A549 (cell line): ENCODE results near the gene ADA. TPM values are rescaled to one million over a fixed set of nuclear protein-coding genes. Genes with fewer than 3 reads are reported as not detected.

ENCODE experiments used
- ATAC-seq, 2 experiments: fragments of 200-7000 bp in 1 of 2; fragments of >200 bp in 1 of 2; cut with Nextera tagmentation in 1 of 2; cut with Tn5 transposase in 1 of 2; 3 replicates each; pipeline versions ENCODE4 v1.8.0 to v1.9.1; 2018 to 2020; ENCODE audit warnings: mild to moderate bottlenecking in 1 of 2, moderate library complexity in 1 of 2
- CTCF ChIA-PET: fragments of 300-600 bp; sonication (Branson Sonifier 250); formaldehyde crosslinking; extraction: SDS; loops from one replicate; lab custom pipeline; 2021; ENCODE audit warnings: antibody characterized with exemption, inconsistent platforms; lab: Yijun Ruan, JAX
- POLR2A ChIA-PET: fragments of 350-600 bp; formaldehyde crosslinking; extraction: SDS; loops from one replicate; lab custom pipeline; 2021; ENCODE audit warnings: antibody characterized with exemption, inconsistent platforms; lab: Yijun Ruan, JAX
- DNase-seq, 2 experiments: peaks; one replicate each; pipeline versions ENCODE4 v3.0.0 to v3.0.0-alpha.2; 2011 to 2016; ENCODE audit warnings: low read depth in 1 of 2, low spot score in 1 of 2
- FAIRE-seq: peaks from 2 replicates; lab custom pipeline; 2011; peaks lifted over from hg19 to GRCh38; lab: Jason Lieb, UNC
- H3K27ac ChIP-seq, 2 experiments: fragments of >200 bp; sonication (Bioruptor Twin); formaldehyde crosslinking; 3 replicates each; pipeline ENCODE4 v1.5.1; 2016 to 2017
- H3K4me1 ChIP-seq: fragments of >200 bp; sonication (Bioruptor Twin); formaldehyde crosslinking; 3 replicates; pipeline ENCODE4 v1.6.1; 2016
- H3K4me2 ChIP-seq: fragments of >200 bp; sonication (Bioruptor Twin); formaldehyde crosslinking; 3 replicates; pipeline ENCODE4 v1.6.1; 2016
- H3K4me3 ChIP-seq: fragments of >200 bp; sonication (Bioruptor Twin); formaldehyde crosslinking; 3 replicates; pipeline ENCODE4 v1.5.1; 2016
- H3K9me3 ChIP-seq: fragments of >200 bp; sonication (Bioruptor Twin); formaldehyde crosslinking; 3 replicates; pipeline ENCODE4 v1.6.1; 2016
- BHLHE40 ChIP-seq: IDR thresholded peaks from 2 replicates; pipeline ENCODE4 v1.6.1; 2012; ENCODE audit warnings: low read depth, low read length, inconsistent platforms
- ESRRA ChIP-seq: fragments of 150-350 bp; IDR thresholded peaks from 2 replicates; pipeline ENCODE4 v1.6.1; 2014; ENCODE audit warnings: mild to moderate bottlenecking, low read length, borderline replicate concordance
- FOSB ChIP-seq: fragments of 250-450 bp; sonication (Bioruptor Pico); IDR thresholded peaks from 2 replicates; pipeline ENCODE4 v1.5.0; 2020; ENCODE audit warnings: mild to moderate bottlenecking, moderate library complexity
- GATA3 ChIP-seq: IDR thresholded peaks from 2 replicates; pipeline ENCODE4 v1.6.1; 2012; ENCODE audit warnings: borderline replicate concordance
- HES2 ChIP-seq: fragments of >200 bp; sonication (Bioruptor Twin); formaldehyde crosslinking; IDR thresholded peaks from 2 replicates; pipeline ENCODE4 v1.6.1; 2016
- HOXB13 ChIP-seq: fragments of 250-450 bp; sonication (Bioruptor Pico); IDR thresholded peaks from 2 replicates; pipeline ENCODE4 v1.5.0; 2020; ENCODE audit warnings: low read depth, mild to moderate bottlenecking, moderate library complexity
- JUNB ChIP-seq: fragments of >200 bp; sonication (Bioruptor Twin); formaldehyde crosslinking; IDR thresholded peaks from 2 replicates; pipeline ENCODE4 v1.6.1; 2016
- MAZ ChIP-seq: fragments of 150-350 bp; IDR thresholded peaks from 2 replicates; pipeline ENCODE4 v1.6.1; 2014; ENCODE audit warnings: antibody characterized with exemption, low read depth, low read length, borderline replicate concordance
- NPAS2 ChIP-seq: fragments of 250-450 bp; sonication (Bioruptor Pico); IDR thresholded peaks from 2 replicates; pipeline ENCODE4 v1.8.0; 2022; ENCODE audit warnings: mild to moderate bottlenecking, moderate library complexity, borderline replicate concordance
- NR3C1 ChIP-seq: fragments of >200 bp; sonication (Bioruptor Twin); formaldehyde crosslinking; IDR thresholded peaks from 3 replicates; pipeline ENCODE4 v1.6.1; 2017
- POLR2A ChIP-seq: IDR thresholded peaks from 2 replicates; pipeline ENCODE4 v1.6.1; 2012; ENCODE audit warnings: mild to moderate bottlenecking, low read length
- RARB ChIP-seq: fragments of 250-450 bp; sonication (Bioruptor Pico); IDR thresholded peaks from 2 replicates; pipeline ENCODE4 v1.8.0; 2021; ENCODE audit warnings: mild to moderate bottlenecking, moderate library complexity
- SREBF2 ChIP-seq: fragments of 450-650 bp; IDR thresholded peaks from 2 replicates; pipeline ENCODE4 v1.6.1; 2014; ENCODE audit warnings: mild to moderate bottlenecking, moderate library complexity
- WGBS: methylation state at CpG from one replicate; pipeline ENCODE4 v1.1.6; 2017; ENCODE audit errors: missing lambda C conversion rate; 5-methylcytosine and 5-hydroxymethylcytosine counted together
- polyA plus RNA-seq, 4 experiments: library from polyadenylated mRNA; depleted of rRNA in 3 of 4; stranded (reverse); fragments of >200 nt; fragmentation: RNase III in 1 of 4; extraction: RNeasy Plus Mini Kit Qiagen cat#74134 plus additional on column Dnase treatment in 1 of 4; gene quantifications; 2 replicates in 3 of 4; 3 replicates in 1 of 4; pipeline ENCODE4 v1.2.3, GENCODE V29; 2011 to 2017
- TF ChIP-seq, protein P1 (sequence below): fragments of >200 bp; sonication (Bioruptor Twin); formaldehyde crosslinking; IDR thresholded peaks from 3 replicates; pipeline ENCODE4 v1.5.1; 2016
- TF ChIP-seq, protein P2 (sequence below): fragments of 200-600 bp; sonication (generic); IDR thresholded peaks from 2 replicates; pipeline ENCODE4 v1.6.1; 2016; ENCODE audit warnings: antibody characterized with exemption, mild to moderate bottlenecking, moderate library complexity
- TF ChIP-seq, protein P3 (sequence below): fragments of 450-650 bp; IDR thresholded peaks from 2 replicates; pipeline ENCODE4 v1.6.1; 2014; ENCODE audit warnings: antibody characterized with exemption

The ADA gene
- polyA plus RNA-seq, 2 of the 4 experiments (the other 2 are of a cell fraction), result 34.5 to 48.1 TPM

DNA sequence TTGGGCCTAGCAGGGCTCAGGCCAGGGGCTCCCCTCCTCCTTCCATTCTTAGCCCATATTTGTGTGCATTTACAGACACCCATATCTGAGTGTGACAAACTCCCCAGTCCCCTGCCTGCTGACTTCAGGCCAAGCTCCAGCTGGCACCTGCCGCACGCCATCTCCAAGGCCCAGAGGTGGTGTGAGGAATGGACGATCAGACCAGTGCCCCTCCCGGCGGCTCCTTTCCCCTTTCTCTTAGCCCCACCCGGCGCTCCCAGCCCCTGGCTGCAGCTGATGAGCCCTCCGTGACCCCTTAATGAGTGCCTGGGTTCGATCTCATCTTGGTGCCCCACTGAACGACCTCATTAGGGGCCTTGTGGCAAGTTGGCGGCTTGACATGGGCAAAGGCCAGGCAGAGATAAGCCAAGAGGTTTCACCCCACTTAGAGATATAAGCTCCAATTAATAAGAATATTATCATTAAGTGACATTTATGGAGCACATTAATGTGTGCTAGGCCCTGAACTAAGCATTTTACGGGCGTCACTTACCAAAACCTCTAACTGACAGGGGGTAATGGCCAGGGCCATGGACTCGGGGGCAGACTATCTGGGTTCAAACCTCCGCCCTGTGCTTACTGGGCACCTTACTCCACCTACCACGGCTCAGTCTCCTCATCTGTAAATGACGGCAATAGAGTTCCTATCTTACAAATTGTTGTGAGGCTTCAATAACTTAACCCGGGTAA, 17.5 kb downstream of the ADA start:
- Histone ChIP-seq H3K27ac (no peak overlapping the region), H3K4me2 (no peak overlapping the region), H3K4me3 (no peak overlapping the region), H3K9me3 (no peaks in the 10 kb centered on the region), H3K4me1 (no peaks in the 10 kb centered on the region)
- ChIA-PET POLR2A (no interaction called here), CTCF (interaction anchor here (3.9 kb wide), 1 partner anchor 24 kb away, joined by 21 read pairs; no protein-coding TSS in a partner anchor)
- FAIRE-seq (no peak), DNase-seq (no peak), ATAC-seq (no peak)
- 89% methylated on average over 18 of the region's 18 CpGs for WGBS
- no peak for TF ChIP-seq RARB (CRISPR knock-in tag)
- TF ChIP-seq HOXB13 (CRISPR knock-in tag), result no peak
- TF ChIP-seq MAZ, result no peak
- no peak for TF ChIP-seq NPAS2 (CRISPR knock-in tag)
- TF ChIP-seq SREBF2, result no peak
- no peak for TF ChIP-seq GATA3
- TF ChIP-seq, protein P1, sequence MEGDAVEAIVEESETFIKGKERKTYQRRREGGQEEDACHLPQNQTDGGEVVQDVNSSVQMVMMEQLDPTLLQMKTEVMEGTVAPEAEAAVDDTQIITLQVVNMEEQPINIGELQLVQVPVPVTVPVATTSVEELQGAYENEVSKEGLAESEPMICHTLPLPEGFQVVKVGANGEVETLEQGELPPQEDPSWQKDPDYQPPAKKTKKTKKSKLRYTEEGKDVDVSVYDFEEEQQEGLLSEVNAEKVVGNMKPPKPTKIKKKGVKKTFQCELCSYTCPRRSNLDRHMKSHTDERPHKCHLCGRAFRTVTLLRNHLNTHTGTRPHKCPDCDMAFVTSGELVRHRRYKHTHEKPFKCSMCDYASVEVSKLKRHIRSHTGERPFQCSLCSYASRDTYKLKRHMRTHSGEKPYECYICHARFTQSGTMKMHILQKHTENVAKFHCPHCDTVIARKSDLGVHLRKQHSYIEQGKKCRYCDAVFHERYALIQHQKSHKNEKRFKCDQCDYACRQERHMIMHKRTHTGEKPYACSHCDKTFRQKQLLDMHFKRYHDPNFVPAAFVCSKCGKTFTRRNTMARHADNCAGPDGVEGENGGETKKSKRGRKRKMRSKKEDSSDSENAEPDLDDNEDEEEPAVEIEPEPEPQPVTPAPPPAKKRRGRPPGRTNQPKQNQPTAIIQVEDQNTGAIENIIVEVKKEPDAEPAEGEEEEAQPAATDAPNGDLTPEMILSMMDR, result no peak
- TF ChIP-seq, protein P2, sequence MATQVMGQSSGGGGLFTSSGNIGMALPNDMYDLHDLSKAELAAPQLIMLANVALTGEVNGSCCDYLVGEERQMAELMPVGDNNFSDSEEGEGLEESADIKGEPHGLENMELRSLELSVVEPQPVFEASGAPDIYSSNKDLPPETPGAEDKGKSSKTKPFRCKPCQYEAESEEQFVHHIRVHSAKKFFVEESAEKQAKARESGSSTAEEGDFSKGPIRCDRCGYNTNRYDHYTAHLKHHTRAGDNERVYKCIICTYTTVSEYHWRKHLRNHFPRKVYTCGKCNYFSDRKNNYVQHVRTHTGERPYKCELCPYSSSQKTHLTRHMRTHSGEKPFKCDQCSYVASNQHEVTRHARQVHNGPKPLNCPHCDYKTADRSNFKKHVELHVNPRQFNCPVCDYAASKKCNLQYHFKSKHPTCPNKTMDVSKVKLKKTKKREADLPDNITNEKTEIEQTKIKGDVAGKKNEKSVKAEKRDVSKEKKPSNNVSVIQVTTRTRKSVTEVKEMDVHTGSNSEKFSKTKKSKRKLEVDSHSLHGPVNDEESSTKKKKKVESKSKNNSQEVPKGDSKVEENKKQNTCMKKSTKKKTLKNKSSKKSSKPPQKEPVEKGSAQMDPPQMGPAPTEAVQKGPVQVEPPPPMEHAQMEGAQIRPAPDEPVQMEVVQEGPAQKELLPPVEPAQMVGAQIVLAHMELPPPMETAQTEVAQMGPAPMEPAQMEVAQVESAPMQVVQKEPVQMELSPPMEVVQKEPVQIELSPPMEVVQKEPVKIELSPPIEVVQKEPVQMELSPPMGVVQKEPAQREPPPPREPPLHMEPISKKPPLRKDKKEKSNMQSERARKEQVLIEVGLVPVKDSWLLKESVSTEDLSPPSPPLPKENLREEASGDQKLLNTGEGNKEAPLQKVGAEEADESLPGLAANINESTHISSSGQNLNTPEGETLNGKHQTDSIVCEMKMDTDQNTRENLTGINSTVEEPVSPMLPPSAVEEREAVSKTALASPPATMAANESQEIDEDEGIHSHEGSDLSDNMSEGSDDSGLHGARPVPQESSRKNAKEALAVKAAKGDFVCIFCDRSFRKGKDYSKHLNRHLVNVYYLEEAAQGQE, result no peak

DNA sequence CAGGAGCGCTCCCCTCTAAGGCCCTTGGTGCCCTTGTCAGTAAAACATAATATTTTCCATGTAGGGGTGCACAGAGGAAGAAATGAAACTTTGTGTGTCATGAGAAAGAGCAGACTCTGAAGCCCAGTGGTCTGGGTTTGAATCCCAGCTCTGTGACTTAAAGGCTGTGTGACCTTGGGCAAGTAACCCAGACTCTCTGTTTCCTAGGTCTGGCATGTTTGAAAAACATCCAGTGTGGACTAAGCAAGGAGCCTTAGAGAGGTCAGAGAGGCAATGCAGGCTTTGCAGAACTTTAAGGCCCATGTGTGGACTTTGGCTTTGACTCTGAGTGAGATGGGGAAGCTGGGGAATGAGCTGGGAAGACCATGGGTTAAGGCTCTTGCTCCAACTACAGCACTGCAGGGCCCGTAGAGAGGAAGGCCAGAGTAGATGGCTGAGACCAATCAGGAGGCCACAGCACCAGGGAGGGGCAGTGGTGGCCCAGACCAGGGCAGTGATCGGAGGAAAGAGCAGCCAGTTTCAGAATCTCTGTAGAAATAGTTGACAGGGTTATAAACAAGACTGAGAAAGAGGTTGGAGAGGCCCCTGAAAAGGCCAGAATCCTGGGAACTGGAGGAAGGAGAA, 18.2 kb downstream of the ADA start:
- H3K4me2 ChIP-seq, result no peak overlapping the region
- H3K9me3 ChIP-seq, result no peaks in the 10 kb centered on the region
- DNase-seq (no peak), FAIRE-seq (no peak), ATAC-seq (no peak; a peak in 1 of 6 replicates)
- CTCF ChIA-PET, result interaction anchor here (1.1 to 3.9 kb wide), 3 partner anchors 24 to 100 kb away, joined by 3 to 21 read pairs (median 6); no protein-coding TSS in a partner anchor
- TF ChIP-seq, protein P1, result no peak
- no peak for TF ChIP-seq MAZ
- no peak for TF ChIP-seq BHLHE40
- TF ChIP-seq, protein P3, sequence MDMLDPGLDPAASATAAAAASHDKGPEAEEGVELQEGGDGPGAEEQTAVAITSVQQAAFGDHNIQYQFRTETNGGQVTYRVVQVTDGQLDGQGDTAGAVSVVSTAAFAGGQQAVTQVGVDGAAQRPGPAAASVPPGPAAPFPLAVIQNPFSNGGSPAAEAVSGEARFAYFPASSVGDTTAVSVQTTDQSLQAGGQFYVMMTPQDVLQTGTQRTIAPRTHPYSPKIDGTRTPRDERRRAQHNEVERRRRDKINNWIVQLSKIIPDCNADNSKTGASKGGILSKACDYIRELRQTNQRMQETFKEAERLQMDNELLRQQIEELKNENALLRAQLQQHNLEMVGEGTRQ, result no peak
- no peak for TF ChIP-seq POLR2A
- TF ChIP-seq GATA3, result no peak
- TF ChIP-seq ESRRA, result no peak
- TF ChIP-seq FOSB (CRISPR knock-in tag), result no peak
- TF ChIP-seq NPAS2 (CRISPR knock-in tag), result no peak
- no peak for TF ChIP-seq HES2
- no peak for TF ChIP-seq JUNB
- no peak for TF ChIP-seq NR3C1
- no peak for TF ChIP-seq SREBF2
- POLR2A ChIA-PET, result no interaction called here
- no peaks in the 10 kb centered on the region for H3K4me1 ChIP-seq
- 84% methylated on average over 3 of the region's 3 CpGs for WGBS
- no peak overlapping the region for H3K27ac ChIP-seq
- H3K4me3 ChIP-seq, result no peak overlapping the region
